Measurements from ENCODE around the gene TNPO2.
A peak's percentile ranks its signal among the peaks of the same experiment; 100 is the strongest.

The TNPO2 gene

DNA sequence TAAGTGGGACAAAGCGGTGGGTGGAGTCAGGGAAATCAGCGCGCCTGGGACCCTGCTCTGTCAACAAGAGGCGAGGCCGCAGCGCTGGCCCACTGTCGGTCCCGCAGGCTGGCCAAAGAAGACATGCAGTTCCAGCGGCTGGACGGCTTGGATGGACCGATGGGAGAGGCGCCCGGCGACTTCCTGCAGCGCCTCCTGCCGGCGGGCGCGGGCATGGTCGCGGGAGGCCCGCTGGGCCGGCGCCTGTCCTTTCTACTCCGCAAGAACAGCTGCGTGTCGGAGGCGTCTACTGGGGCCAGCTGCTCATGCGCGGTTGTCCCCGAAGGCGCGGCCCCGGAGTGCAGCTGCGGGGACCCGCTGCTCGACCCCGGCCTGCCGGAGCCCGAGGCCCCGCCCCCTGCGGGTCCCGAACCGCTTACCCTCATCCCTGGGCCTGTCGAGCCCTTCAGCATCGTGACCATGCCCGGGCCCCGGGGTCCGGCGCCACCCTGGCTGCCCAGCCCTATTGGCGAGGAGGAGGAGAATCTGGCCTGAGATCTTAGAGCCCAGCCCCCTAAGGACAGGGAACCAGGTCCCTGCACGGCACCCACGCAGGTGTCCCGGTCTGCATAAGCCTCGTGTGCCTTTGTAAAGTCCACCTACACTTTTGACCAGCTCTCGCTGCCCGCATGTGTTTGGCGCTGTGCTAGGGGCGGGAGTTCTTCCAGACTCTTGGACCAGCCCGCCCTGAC lies 34.0 kb upstream of the TNPO2 start:
- no peak overlapping the region for H3K27ac ChIP-seq
- peak overlapping the region; percentile 29 to 56 for H3K4me3 ChIP-seq (ENCODE audit: low read depth in 1 of 2, low read length in 1 of 2)
- TF ChIP-seq, protein P1, sequence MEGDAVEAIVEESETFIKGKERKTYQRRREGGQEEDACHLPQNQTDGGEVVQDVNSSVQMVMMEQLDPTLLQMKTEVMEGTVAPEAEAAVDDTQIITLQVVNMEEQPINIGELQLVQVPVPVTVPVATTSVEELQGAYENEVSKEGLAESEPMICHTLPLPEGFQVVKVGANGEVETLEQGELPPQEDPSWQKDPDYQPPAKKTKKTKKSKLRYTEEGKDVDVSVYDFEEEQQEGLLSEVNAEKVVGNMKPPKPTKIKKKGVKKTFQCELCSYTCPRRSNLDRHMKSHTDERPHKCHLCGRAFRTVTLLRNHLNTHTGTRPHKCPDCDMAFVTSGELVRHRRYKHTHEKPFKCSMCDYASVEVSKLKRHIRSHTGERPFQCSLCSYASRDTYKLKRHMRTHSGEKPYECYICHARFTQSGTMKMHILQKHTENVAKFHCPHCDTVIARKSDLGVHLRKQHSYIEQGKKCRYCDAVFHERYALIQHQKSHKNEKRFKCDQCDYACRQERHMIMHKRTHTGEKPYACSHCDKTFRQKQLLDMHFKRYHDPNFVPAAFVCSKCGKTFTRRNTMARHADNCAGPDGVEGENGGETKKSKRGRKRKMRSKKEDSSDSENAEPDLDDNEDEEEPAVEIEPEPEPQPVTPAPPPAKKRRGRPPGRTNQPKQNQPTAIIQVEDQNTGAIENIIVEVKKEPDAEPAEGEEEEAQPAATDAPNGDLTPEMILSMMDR (IDR thresholded peaks at IDR 0.05), result peak; percentile 93
- H3K36me3 ChIP-seq, result no peaks in the 10 kb centered on the region
- peaks cover 3 to 8% of the 10 kb centered on the region in 2 experiments for H3K4me1 ChIP-seq (ENCODE audit: control insufficient read depth in 1 of 2, insufficient read depth in 1 of 2, low read depth in 1 of 2, low read length in 1 of 2)
- no peaks in the 10 kb centered on the region for H3K9me3 ChIP-seq
- H3K27me3 ChIP-seq, result peaks cover 52% of the 10 kb centered on the region

DNA sequence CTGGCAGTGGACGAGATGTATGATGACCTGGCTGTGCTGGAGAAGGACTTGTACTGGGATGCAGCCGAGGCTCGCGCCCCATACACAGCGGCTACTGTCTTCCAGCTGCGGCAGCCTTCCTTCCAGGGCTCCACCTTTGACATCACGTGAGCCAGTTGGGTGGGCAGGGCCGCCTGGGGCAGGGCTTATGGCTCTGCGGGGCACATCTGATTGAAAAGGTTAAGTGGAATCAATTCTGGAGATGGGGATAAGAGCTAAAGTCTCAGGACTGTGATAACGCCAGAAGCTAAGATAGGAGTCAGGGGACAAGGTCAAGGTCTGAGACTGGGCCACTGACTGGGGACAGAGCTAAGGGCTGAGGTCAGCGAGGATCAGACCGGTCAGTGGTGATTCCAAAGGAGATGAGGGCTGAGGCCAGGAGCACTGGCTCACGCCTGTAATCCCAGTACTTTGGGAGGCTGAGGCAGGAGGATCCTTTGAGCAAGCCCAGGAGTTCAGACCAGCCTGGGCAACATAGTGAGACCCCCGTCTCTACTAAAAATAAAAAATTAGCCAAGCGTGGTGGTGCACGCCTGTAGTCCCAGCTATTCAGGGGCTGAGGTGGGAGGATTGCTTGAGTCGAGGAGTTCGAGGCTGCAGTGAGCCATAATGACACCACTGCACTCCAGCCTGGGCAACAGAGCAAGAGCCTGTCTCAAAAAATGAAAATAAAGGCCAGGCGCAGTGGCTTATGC lies 32.6 kb upstream of the TNPO2 start:
- H3K4me1 ChIP-seq (ENCODE audit: control insufficient read depth in 1 of 2, insufficient read depth in 1 of 2, low read depth in 1 of 2, low read length in 1 of 2), result peaks cover 3 to 8% of the 10 kb centered on the region in 2 experiments
- TF ChIP-seq, protein P1 (IDR thresholded peaks at IDR 0.05), result no peak
- H3K27me3 ChIP-seq, result peaks cover 65% of the 10 kb centered on the region
- no peak overlapping the region for H3K27ac ChIP-seq
- no peak overlapping the region for H3K4me3 ChIP-seq (ENCODE audit: low read depth in 1 of 2, low read length in 1 of 2)
- H3K9me3 ChIP-seq, result no peaks in the 10 kb centered on the region
- no peaks in the 10 kb centered on the region for H3K36me3 ChIP-seq

DNA sequence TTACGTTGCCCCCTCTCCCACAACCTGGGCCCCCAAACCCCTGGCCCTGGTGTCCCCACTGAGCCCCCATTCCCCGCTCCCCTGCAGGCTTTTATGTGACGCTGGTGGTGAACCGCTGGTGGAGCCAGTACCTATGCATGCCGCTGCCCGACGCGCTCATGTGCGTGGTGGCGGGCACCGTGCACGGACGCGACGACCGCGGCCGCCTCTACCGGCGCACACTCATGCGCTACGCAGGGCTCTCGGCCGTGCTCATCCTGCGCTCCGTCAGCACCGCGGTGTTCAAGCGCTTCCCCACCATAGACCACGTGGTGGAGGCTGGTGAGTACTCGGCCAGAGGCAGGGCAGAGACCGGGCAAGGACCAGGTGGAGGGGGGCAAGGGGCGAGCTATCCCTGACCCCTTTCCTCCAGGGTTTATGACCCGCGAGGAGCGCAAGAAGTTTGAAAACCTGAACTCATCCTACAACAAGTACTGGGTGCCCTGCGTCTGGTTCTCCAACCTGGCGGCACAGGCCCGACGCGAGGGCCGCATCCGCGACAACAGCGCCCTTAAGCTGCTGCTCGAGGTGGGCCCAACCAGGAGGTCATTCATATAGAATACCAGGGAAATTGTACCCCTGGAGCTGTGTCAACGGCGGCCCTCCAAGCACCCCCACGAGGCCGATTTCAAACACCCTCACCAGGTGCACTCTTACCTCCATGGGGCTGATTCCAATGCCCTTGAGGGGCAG lies 30.9 kb upstream of the TNPO2 start:
- peaks cover 82% of the 10 kb centered on the region for H3K27me3 ChIP-seq
- peaks cover 3 to 8% of the 10 kb centered on the region in 2 experiments for H3K4me1 ChIP-seq (ENCODE audit: control insufficient read depth in 1 of 2, insufficient read depth in 1 of 2, low read depth in 1 of 2, low read length in 1 of 2)
- H3K4me3 ChIP-seq (ENCODE audit: low read depth in 1 of 2, low read length in 1 of 2), result no peak overlapping the region
- TF ChIP-seq, protein P1 (IDR thresholded peaks at IDR 0.05), result no peak
- no peaks in the 10 kb centered on the region for H3K9me3 ChIP-seq
- H3K27ac ChIP-seq, result no peak overlapping the region
- H3K36me3 ChIP-seq, result no peaks in the 10 kb centered on the region

DNA sequence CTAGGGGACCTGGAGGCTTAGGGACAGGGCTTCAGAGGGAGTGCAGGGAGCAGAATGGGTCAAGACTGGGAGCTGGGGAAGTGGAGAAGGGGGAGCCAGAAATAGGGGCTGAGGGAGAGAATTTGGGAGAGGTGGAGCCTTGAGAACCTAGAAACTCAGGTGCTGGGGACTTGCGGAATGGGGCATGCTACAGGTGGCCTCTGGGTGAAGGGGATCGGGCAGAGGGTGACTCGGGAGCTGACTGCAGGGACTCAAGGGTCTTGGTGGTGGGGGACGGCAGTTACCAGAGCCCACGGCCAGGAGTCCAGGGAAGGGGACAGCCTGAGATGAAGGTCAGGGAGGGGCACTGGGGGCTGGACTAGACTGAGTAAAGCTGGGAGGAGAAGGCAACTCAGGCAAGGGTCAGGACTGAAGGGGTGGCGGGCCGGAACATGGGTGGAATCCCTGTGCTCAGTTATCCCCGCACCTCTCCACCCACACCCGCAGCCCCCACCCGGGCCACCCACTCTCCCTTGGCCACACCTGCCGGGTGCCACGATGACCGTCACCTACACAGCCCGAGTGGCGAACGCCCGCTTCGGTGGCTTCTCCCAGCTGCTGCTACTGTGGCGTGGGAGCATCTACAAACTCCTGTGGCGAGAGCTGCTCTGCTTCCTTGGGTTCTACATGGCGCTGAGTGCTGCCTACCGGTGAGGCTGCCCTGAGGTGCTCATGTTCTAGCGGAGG lies 28.5 kb upstream of the TNPO2 start:
- Histone ChIP-seq H3K4me1 (ENCODE audit: control insufficient read depth in 1 of 2, insufficient read depth in 1 of 2, low read depth in 1 of 2, low read length in 1 of 2) (no peaks in the 10 kb centered on the region), H3K36me3 (peaks cover 10% of the 10 kb centered on the region), H3K4me3 (ENCODE audit: low read depth in 1 of 2, low read length in 1 of 2) (no peak overlapping the region)

More for the DNA sequence above, 28.5 kb upstream of the TNPO2 start:
- Histone ChIP-seq H3K27ac (no peak overlapping the region), H3K27me3 (peaks cover 77% of the 10 kb centered on the region), H3K9me3 (no peaks in the 10 kb centered on the region)
- TF ChIP-seq, protein P1 (IDR thresholded peaks at IDR 0.05), result no peak
